ENCODE data around the gene RAD23B.

Gene RAD23B

GRCh38 chr9:107335331-107335730, 52.3 kb downstream of the RAD23B start:
- DNase-seq (no peak), ATAC-seq (no peak)

- ATAC-seq = no peak
- DNase-seq = no peak
These were observed 53.8 kb downstream of the RAD23B start for GRCh38 chr9:107336718-107337360.

- ATAC-seq = no peak
These were observed 54.9 kb downstream of the RAD23B start for GRCh38 chr9:107337676-107338590.

GRCh38 chr9:107338911-107339659, 56.0 kb downstream of the RAD23B start:
- DNase-seq (no peak), ATAC-seq (no peak)

More at GRCh38 chr9:107337676-107338590, 54.9 kb downstream of the RAD23B start:
- DNase-seq = no peak

GRCh38 chr9:107340920-107341632, 58.0 kb downstream of the RAD23B start:
- DNase-seq = peak; percentile 91
- ATAC-seq = peak; percentile 83

GRCh38 chr9:107342476-107343161, 59.5 kb downstream of the RAD23B start:
- ATAC-seq = no peak
- no peak for DNase-seq

- ATAC-seq = no peak
- DNase-seq = no peak
These were observed 62.2 kb downstream of the RAD23B start for GRCh38 chr9:107345327-107345726.

GRCh38 chr9:107348836-107349235, 65.8 kb downstream of the RAD23B start:
- DNase-seq (no peak), ATAC-seq (no peak)

- DNase-seq = no peak
- ATAC-seq = no peak
These were observed 67.4 kb downstream of the RAD23B start for GRCh38 chr9:107350443-107350842.

GRCh38 chr9:107351382-107352045, 68.4 kb downstream of the RAD23B start:
- no peak for DNase-seq
- ATAC-seq = no peak

- DNase-seq = no peak
- no peak for ATAC-seq
These were observed 72.3 kb downstream of the RAD23B start for GRCh38 chr9:107355394-107355793.

GRCh38 chr9:107358986-107359385, 75.9 kb downstream of the RAD23B start:
- ATAC-seq (no peak), DNase-seq (no peak)

- DNase-seq (no peak), ATAC-seq (no peak)
These were observed 77.0 kb downstream of the RAD23B start for GRCh38 chr9:107360098-107360497.

GRCh38 chr9:107361816-107362215, 78.7 kb downstream of the RAD23B start:
- ATAC-seq (no peak), DNase-seq (no peak)

GRCh38 chr9:107363516-107364152, 80.6 kb downstream of the RAD23B start:
- no peak for ATAC-seq
- DNase-seq = no peak

- no peak for ATAC-seq
- no peak for DNase-seq
These were observed 84.8 kb downstream of the RAD23B start for GRCh38 chr9:107367727-107368502.

GRCh38 chr9:107368696-107369095, 85.6 kb downstream of the RAD23B start:
- ATAC-seq (no peak), DNase-seq (no peak)

- ATAC-seq (no peak), DNase-seq (no peak)
These were observed 90.7 kb downstream of the RAD23B start for GRCh38 chr9:107373809-107374208.

GRCh38 chr9:107375001-107375400, 91.9 kb downstream of the RAD23B start:
- DNase-seq (no peak), ATAC-seq (no peak)
